GM21360 (cell line): ENCODE results near the gene ANTXR1.

Source experiments
- ATAC-seq: cut with Tn5 transposase; IDR thresholded peaks from one replicate; pipeline ENCODE4 v1.9.1; 2021; ENCODE audit warnings: mild to moderate bottlenecking, moderate library complexity; ENCODE audit not compliant: unreplicated experiment

Gene ANTXR1

GRCh38 chr2:69003731-69004130, 9.2 kb upstream of the ANTXR1 start:
- ATAC-seq, result no peak

- no peak for ATAC-seq
Measured at GRCh38 chr2:69007169-69007568, 5.8 kb upstream of the ANTXR1 start.

GRCh38 chr2:69007603-69008002, 5.4 kb upstream of the ANTXR1 start:
- ATAC-seq, result no peak

- ATAC-seq, result no peak
Measured at GRCh38 chr2:69010437-69011194, 2.4 kb upstream of the ANTXR1 start.

- ATAC-seq, result no peak
Measured at GRCh38 chr2:69011611-69012157, 1.3 kb upstream of the ANTXR1 start.

- no peak for ATAC-seq
Measured at GRCh38 chr2:69012310-69013141, 453 bp upstream of the ANTXR1 start.

GRCh38 chr2:69013840-69014821, 1.2 kb downstream of the ANTXR1 start:
- ATAC-seq, result no peak

- ATAC-seq, result no peak
Measured at GRCh38 chr2:69017080-69017479, 4.1 kb downstream of the ANTXR1 start.

- no peak for ATAC-seq
Measured at GRCh38 chr2:69017835-69018234, 4.9 kb downstream of the ANTXR1 start.

- no peak for ATAC-seq
Measured at GRCh38 chr2:69018678-69019095, 5.7 kb downstream of the ANTXR1 start.

- ATAC-seq, result no peak
Measured at GRCh38 chr2:69020496-69021426, 7.8 kb downstream of the ANTXR1 start.

- no peak for ATAC-seq
Measured at GRCh38 chr2:69021727-69022126, 8.7 kb downstream of the ANTXR1 start.

GRCh38 chr2:69022548-69022947, 9.6 kb downstream of the ANTXR1 start:
- no peak for ATAC-seq

GRCh38 chr2:69023236-69023635, 10.3 kb downstream of the ANTXR1 start:
- no peak for ATAC-seq

- no peak for ATAC-seq
Measured at GRCh38 chr2:69026026-69026425, 13.0 kb downstream of the ANTXR1 start.

GRCh38 chr2:69026691-69027459, 13.9 kb downstream of the ANTXR1 start:
- no peak for ATAC-seq

- ATAC-seq, result no peak
Measured at GRCh38 chr2:69030800-69031428, 17.9 kb downstream of the ANTXR1 start.

GRCh38 chr2:69031466-69031865, 18.5 kb downstream of the ANTXR1 start:
- ATAC-seq, result no peak
